ENCODE data around the gene CCR5.
"Not testable (repeated sequence)": the region's sequence is repeated elsewhere in the genome, so short reads cannot be mapped to it uniquely, and the experiment has no call there.

The CCR5 gene

GRCh38 chr3:46383951-46384330 lies 13.2 kb downstream of the CCR5 start:
- DNase-seq (ENCODE audit: low read depth, low spot score): no peak

DNA sequence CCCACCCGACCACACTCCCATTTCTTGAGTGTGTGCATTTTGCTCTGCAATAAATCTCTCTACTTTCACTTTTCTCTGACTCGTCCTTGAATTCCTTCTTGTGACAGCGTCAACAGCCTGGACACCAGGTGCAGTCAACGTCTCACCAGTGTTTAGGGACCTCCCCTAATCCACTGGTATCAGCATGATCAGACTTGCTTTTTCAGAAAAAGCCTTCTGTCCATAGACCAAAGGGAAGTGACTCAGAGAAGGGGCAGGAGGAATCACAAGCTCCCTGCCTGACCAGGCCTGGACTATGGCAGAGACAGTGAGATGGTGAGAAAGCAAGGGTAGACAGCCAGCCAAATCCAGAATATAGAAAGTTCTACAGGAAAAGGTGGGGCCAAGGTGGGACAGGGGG lies 15.5 kb downstream of the CCR5 start:
- DNase-seq (ENCODE audit: low read depth, low spot score): no peak

DNA sequence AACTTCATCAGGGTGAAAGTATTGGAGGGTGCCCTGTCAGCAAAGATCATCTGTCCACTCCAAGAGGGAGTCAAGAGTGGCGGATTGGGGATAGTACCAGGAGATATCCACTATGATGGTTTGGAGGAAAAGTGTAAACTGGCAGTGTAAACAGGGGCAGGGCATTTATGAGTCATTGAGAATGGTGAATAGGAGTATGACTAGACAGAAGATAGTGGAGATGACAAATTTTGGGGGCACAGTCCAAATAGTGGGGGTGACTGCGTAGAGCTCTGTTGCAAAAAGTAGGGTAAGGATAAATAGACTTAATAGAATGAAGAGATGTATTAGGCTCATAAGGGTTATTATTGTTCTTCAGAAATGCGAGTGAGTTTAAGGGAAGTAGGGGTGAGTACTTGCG lies 18.1 kb downstream of the CCR5 start:
- not testable (repeated sequence) for DNase-seq (ENCODE audit: low read depth, low spot score)

DNA sequence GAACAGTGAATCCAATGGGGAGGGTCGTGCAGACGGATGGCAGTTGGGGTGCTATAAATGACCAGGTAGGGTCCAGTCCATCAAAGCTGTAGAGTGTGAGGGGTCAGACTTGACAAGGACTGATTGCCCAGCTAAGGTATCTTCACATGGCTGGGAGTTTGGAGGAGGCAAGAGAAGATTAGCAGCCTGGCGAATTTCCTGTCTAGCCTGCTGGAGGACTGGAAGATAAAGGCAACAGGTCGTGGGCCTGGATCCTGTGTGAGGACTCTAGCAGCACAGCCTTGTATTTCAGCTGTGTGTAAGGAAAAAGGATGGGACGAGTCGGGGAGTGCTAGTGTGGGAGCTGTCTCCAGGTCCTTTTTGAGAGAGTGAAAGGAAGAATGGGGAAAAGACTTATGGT lies 18.6 kb downstream of the CCR5 start:
- no peak for DNase-seq (ENCODE audit: low read depth, low spot score)

- DNase-seq (ENCODE audit: low read depth, low spot score): not testable (repeated sequence)
These were observed 20.8 kb downstream of the CCR5 start for GRCh38 chr3:46391526-46391925.

DNA sequence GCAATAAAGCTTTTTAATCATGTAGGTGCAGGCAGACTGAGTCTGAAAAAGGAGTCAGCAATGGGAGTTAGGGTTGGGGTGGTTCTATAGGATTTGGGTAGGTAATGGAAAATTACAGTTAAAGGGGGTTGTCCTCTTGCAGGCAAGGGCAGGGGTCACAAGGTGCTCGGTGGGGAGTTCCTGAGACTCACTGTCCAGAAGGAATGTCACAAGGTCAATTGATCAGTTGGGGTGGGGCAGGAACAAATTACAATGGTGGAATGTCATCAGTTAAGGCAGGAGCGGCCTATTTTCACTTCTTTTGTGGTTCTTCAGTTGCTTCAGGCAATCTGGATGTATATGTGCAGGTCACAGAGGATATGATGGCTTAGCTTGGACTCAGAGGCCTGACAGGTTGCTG lies 22.3 kb downstream of the CCR5 start:
- DNase-seq (ENCODE audit: low read depth, low spot score): peak; percentile 69

DNA sequence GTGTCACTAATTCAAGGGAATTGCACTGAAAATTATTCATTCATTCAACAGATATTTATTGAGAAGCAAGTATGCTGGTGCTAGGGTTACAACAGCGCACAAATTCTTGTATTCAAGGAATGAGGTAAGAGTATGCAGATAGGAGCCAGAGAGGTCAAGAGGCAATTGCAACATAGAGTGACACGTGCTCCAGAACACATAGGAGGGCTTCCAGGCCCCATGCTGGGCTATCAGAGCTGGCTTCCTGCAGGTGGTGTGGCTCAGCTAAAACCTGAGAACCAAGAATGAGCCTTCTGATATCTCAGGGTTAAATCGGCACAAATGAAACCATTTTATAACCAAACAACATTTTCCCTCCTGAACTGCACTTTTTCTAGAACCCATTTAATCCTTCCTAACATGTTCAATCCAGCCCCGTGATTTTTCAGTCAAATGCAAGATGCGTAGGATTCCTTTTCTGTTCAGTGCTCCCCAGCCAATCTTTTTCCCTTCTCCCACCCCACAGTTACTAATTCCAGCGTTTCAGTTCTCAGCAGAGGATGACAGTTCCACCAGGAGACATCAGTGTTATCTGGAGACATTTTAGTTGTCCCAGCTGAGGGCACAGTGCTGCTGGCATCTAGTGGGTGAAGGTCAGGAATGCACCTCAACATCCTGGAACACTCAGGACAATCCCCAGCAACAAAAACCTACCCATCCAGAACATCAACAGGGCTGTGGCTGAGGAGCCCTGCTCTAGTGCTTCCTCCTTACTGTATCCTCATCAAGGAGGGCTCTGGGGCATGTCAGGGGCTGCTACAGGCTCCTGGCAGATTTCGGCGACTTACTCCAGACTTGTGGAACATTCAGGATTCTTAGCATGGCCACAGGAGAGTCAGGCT lies 23.0 kb downstream of the CCR5 start:
- DNase-seq (ENCODE audit: low read depth, low spot score): peak; percentile 67

DNA sequence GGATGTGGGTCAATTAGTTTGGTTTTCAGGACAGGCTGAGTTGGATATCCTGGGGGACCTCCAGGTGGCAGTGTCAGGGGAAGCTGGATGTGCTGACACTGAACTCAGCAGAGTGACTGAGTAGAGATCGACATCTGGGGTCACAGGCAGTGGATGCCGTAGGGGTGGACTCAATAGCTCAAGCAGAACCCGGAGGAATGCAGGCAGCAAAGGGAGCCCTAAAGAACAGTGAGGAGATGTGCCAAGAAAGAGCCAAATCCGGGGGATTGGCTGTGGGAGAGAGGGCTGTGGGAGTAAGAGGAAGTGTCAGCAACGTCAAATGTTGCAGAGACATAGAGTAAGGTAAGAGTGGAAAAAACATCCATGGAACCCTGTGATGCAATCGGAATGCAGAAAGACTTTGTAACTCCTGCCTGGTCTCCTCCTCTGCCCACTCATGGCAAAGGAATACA lies 24.5 kb downstream of the CCR5 start:
- DNase-seq (ENCODE audit: low read depth, low spot score): no peak

DNA sequence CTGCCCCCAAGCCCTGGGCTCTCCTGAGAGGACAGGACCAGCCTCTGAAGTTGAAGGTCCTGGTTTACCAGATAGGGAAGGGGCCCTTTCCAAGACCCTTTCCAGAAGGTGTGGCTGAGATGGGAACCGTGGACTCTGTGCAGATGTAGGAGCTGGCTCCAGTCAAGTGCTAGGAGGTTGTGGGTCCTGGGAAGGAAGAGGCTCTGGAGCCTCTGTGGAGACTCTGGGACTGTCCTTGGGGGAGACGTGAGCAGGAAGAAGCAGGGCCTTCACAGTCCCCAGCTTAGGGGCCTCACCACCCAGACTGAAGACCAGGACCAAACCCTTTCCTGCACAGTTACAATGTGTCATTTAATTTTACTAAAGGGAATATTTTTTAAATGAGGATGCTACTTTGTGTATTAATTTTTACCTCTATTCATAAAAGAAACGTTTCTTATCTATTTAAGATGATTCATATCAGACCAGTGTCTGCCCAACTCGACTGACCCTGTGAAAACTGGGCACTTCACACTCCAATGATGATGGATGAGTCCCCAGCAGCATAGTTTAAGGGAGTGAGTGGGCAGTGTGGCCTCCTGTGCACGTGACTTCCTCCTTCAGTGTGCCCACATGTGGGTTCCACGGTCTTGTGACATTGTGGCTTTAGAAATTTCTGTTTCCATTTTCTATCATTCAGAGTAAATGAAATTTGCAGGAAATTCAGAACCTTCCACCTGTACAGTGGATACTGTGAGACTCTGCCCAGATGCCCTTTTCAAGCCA lies 25.2 kb downstream of the CCR5 start:
- DNase-seq (ENCODE audit: low read depth, low spot score): no peak

DNA sequence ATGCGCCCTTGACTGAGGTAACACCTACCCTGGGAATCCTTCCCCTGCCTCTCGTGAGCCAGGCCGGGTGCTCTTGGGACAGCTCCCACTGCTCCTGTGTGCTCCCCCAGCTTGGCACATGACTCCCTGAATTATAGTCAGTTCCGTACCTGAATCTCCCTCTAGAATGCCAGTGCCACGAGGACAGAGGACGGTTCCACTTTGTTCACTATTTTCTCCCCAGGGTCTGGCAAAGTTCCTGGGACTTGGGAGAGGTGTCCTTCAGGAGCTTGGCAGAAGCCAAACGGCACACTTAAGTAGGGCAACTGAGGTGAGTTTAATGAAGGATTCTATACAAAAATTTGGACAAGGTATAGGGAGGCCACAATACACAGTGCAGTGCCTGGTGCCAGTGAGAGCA lies 26.4 kb downstream of the CCR5 start:
- no peak for DNase-seq (ENCODE audit: low read depth, low spot score)

- no peak for DNase-seq (ENCODE audit: low read depth, low spot score)
These were observed 27.6 kb downstream of the CCR5 start for GRCh38 chr3:46398186-46398955.

DNA sequence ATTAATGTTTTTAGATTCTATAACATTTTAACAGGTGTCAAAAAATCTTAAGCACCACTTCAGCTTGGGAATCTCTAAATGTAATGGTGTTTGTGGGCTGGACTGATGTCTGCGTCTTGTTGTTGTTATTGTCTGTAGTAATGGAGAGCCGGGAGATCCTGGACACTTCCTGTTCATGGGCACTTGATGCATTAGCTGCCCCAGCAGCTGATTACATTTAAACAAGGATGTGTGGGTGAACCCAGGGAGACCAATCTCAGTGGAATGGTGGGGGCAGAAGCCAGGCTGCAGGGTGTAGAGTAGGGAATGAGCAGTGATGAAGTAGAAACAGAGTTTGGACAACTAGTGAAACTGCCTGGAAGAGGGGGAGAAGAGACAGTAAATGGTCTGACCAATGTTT lies 28.4 kb downstream of the CCR5 start:
- no peak for DNase-seq (ENCODE audit: low read depth, low spot score)

DNA sequence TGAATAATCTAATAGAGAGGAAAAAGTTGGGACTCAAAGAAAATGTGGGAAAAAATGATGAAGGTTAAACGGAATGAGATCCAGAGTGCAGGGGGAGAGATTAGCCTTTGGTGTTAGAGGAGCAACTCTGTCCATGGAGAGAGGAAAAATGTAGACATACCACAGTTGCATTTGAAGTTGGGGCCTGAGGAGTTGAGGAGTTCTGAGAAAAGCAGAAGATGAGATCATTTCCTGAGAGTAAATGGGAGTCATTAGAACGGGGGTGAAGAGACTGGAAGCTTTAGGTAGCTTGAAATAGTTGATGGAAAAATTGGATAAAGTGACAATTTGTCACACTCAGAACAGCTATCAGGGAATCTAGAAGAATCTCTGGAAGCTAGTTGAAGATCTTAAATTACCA lies 28.8 kb downstream of the CCR5 start:
- no peak for DNase-seq (ENCODE audit: low read depth, low spot score)

DNA sequence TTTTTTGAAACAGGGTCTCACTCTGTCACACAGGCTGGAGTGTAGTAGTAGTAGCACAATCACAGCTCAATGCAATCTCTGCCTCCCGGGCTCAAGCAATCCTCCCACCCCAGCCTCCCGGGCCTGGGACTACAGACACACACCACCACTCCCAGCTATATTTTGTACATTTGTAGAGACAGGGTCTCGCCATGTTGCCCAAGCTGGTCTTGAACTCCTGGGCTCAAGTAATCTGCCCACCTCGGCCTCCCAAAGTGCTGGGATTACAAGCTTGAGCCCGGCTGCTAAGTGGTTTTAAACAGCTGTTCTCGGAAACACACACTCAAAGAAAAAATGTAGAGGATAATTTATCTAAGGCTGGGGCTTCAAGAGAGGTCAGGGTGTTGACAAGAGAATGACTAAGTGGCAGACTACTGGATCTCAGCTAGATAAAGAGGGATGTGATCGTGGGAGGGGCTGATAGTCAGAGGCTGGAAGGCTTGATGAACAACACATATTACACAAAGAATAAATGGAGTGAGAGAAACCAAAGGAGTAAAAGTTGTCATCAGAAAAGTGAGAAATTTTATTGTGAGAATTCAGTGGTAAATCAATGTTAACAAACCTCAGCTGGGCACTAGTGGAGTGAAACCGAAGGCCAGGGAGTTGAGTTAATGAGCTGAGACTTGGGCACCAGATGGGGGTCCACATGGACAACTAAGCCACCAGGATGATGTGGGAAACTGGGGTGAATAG lies 29.4 kb downstream of the CCR5 start:
- DNase-seq (ENCODE audit: low read depth, low spot score): no peak

GRCh38 chr3:46400846-46401245 lies 30.1 kb downstream of the CCR5 start:
- DNase-seq (ENCODE audit: low read depth, low spot score): no peak

DNA sequence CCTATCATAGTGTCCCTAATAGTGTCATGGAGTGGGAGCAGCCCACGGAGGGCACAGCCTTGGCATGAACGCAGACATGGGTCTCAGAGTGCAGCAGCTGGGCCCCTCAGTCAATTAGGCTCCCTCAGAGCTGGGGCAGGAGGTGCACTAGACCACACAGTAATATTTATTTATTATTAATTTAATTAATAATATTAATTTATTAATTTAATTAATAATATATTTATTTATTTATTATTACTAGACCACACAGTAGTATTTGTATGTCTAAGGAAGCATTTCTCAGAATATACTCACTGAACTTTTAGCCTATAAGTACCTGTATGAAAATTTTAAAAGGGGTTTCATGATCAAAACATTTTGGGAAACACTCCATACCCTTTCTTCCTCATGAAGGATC lies 30.8 kb downstream of the CCR5 start:
- no peak for DNase-seq (ENCODE audit: low read depth, low spot score)

GRCh38 chr3:46402902-46403301 lies 32.2 kb downstream of the CCR5 start:
- not testable (repeated sequence) for DNase-seq (ENCODE audit: low read depth, low spot score)

GRCh38 chr3:46405301-46406019 lies 34.7 kb downstream of the CCR5 start:
- DNase-seq (ENCODE audit: low read depth, low spot score): no peak

DNA sequence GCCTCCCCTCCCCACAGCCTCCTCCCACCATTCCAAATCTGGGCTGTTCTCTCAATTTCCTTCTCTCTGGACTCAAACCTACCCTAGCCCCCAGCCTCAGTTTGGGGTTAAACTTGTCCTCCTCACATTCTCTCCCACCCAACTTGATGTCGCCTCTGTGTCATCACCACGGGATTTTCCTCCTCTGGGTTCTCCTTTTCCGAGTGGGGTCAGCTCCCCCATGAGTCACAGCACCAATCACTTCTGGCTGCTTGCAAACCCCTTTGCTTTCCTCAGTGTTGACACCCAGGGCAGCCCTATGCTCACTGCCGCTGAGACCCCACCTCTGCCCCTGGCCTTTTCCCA lies 35.7 kb downstream of the CCR5 start:
- no peak for DNase-seq (ENCODE audit: low read depth, low spot score)

GRCh38 chr3:46406788-46407611 lies 36.3 kb downstream of the CCR5 start, which contains the start of the genes CCR5AS and CCRL2:
CCR5AS (minus strand) TSS chr3:46407066.
CCRL2 (plus strand) TSS chr3:46407259; CDS start chr3:46408080, 821 bp downstream.
- DNase-seq (ENCODE audit: low read depth, low spot score): no peak

All from ELF-1 (cell line).